Vagina (tissue), 2 donors: ENCODE measurements around the gene ABCA3.

Experiments used
- POLR2A ChIP-seq, 2 donors: fragments of 450-650 bp; IDR thresholded peaks; one replicate each; pipeline ENCODE4 v1.6.1; 2017; ENCODE audit warnings: antibody characterized with exemption in 2 of 2, mild to moderate bottlenecking in 2 of 2, moderate library complexity in 2 of 2
- POLR2AphosphoS5 ChIP-seq, 2 donors: sonication (generic); formaldehyde crosslinking; IDR thresholded peaks; one replicate each; pipeline ENCODE4 v1.9.0; 2017; ENCODE audit warnings: antibody characterized with exemption in 2 of 2, mild to moderate bottlenecking in 2 of 2, low read depth in 1 of 2; ENCODE audit not compliant: insufficient read depth in 1 of 2
- TF ChIP-seq, protein P1 (sequence below), 3 experiments: fragments of 450-650 bp in 2 of 3; fragments of 200-600 bp in 1 of 3; sonication (generic) in 1 of 3; IDR thresholded peaks; one replicate each; pipeline ENCODE4 v1.5.1; 2017 to 2019; ENCODE audit warnings: antibody characterized with exemption in 3 of 3, mild to moderate bottlenecking in 2 of 3, moderate library complexity in 2 of 3

DNA sequence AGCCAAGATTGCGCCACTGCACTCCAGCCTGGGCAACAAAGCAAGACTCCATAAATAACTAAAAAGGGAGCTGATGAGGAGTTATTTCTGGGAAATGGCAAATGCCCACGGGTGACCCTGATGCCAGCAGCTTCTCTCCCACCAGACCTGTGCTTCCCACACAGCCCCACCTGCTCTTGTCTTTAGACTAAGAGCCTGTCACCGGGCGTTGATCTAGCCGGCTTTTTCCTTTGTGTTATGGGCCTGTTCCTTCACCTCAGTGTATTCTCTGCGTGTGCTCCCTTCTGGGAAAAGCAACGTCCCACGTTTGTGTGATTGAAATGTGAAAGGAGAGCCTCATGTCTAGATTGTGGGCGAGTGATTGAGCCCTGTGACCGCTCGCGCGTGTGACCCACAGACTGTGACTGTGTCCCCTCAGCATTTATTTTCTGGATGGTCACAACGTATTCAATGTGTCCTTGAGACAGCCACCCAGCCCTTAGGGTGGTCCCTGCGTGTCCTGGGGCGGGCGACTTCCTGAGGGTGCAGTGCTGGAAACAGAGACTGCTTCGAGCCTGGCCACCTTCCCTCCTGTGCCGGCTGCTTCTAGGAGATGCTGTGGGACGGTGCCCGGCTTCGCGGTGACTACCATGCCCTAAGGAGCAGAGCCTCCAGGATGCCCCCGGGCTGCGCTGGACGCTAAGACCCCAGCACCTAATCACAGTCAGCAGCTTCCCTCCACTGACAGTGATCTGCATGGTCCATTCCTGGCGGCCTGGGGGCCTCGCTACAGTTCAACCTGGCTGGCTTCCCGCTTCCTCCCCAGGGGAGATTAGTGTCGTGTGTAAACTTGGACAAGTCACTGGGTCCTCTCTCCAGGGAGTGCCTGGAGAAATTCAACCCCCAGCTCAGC is 64.8 kb downstream of the ABCA3 start:
- TF ChIP-seq, protein P1, sequence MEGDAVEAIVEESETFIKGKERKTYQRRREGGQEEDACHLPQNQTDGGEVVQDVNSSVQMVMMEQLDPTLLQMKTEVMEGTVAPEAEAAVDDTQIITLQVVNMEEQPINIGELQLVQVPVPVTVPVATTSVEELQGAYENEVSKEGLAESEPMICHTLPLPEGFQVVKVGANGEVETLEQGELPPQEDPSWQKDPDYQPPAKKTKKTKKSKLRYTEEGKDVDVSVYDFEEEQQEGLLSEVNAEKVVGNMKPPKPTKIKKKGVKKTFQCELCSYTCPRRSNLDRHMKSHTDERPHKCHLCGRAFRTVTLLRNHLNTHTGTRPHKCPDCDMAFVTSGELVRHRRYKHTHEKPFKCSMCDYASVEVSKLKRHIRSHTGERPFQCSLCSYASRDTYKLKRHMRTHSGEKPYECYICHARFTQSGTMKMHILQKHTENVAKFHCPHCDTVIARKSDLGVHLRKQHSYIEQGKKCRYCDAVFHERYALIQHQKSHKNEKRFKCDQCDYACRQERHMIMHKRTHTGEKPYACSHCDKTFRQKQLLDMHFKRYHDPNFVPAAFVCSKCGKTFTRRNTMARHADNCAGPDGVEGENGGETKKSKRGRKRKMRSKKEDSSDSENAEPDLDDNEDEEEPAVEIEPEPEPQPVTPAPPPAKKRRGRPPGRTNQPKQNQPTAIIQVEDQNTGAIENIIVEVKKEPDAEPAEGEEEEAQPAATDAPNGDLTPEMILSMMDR (IDR thresholded peaks at IDR 0.05): no peak
- TF ChIP-seq POLR2A (IDR thresholded peaks at IDR 0.05): no peak
- no peak for TF ChIP-seq POLR2AphosphoS5 (IDR thresholded peaks at IDR 0.05; ENCODE audit: insufficient read depth in 1 of 2, low read depth in 1 of 2)
